ENCODE data around the gene UNC45A. TPM values are rescaled to one million over a fixed set of nuclear protein-coding genes. Genes with fewer than 3 reads are reported as not detected.

The UNC45A gene
- total RNA-seq, 1 donor from 2014 or later, result 102 TPM

- no peak for DNase-seq (ENCODE audit: low spot score)
- no peaks in the 10 kb centered on the region for H3K9me3 Mint-ChIP-seq (ENCODE audit: unreplicated experiment)
- H3K4me3 Mint-ChIP-seq (ENCODE audit: unreplicated experiment), result no peak overlapping the region
- H3K27ac Mint-ChIP-seq (ENCODE audit: unreplicated experiment), result peak overlapping the region; percentile 48
- peaks cover 5% of the 10 kb centered on the region for H3K27me3 Mint-ChIP-seq (ENCODE audit: unreplicated experiment)
- no peak for TF ChIP-seq CTCF (IDR thresholded peaks at IDR 0.05; ENCODE audit: unreplicated experiment)
- no peaks in the 10 kb centered on the region for H3K4me1 Mint-ChIP-seq (ENCODE audit: unreplicated experiment)
- H3K36me3 Mint-ChIP-seq (ENCODE audit: low read depth, unreplicated experiment), result peaks cover 44% of the 10 kb centered on the region
Observed at GRCh38 chr15:90913398-90913944, 21.6 kb upstream of the UNC45A start.

GRCh38 chr15:90914305-90915080, 20.6 kb upstream of the UNC45A start:
- H3K4me1 Mint-ChIP-seq (ENCODE audit: unreplicated experiment), result no peaks in the 10 kb centered on the region
- H3K27me3 Mint-ChIP-seq (ENCODE audit: unreplicated experiment), result peaks cover 6% of the 10 kb centered on the region
- no peak overlapping the region for H3K27ac Mint-ChIP-seq (ENCODE audit: unreplicated experiment)
- H3K36me3 Mint-ChIP-seq (ENCODE audit: low read depth, unreplicated experiment), result peaks cover 48% of the 10 kb centered on the region
- no peak for DNase-seq (ENCODE audit: low spot score)
- no peaks in the 10 kb centered on the region for H3K9me3 Mint-ChIP-seq (ENCODE audit: unreplicated experiment)
- no peak overlapping the region for H3K4me3 Mint-ChIP-seq (ENCODE audit: unreplicated experiment)
- no peak for TF ChIP-seq CTCF (IDR thresholded peaks at IDR 0.05; ENCODE audit: unreplicated experiment)

GRCh38 chr15:90915216-90915807, 19.8 kb upstream of the UNC45A start:
- Mint-ChIP-seq H3K9me3 (ENCODE audit: unreplicated experiment) (no peaks in the 10 kb centered on the region), H3K27ac (ENCODE audit: unreplicated experiment) (no peak overlapping the region), H3K27me3 (ENCODE audit: unreplicated experiment) (peaks cover 9% of the 10 kb centered on the region), H3K4me1 (ENCODE audit: unreplicated experiment) (no peaks in the 10 kb centered on the region), H3K36me3 (ENCODE audit: low read depth, unreplicated experiment) (peaks cover 56% of the 10 kb centered on the region), H3K4me3 (ENCODE audit: unreplicated experiment) (peak overlapping the region; percentile 25)
- TF ChIP-seq CTCF (IDR thresholded peaks at IDR 0.05; ENCODE audit: unreplicated experiment), result no peak
- DNase-seq (ENCODE audit: low spot score), result no peak

- Mint-ChIP-seq H3K9me3 (ENCODE audit: unreplicated experiment) (no peaks in the 10 kb centered on the region), H3K27me3 (ENCODE audit: unreplicated experiment) (peaks cover 9% of the 10 kb centered on the region), H3K4me3 (ENCODE audit: unreplicated experiment) (peak overlapping the region; percentile 25), H3K4me1 (ENCODE audit: unreplicated experiment) (no peaks in the 10 kb centered on the region), H3K27ac (ENCODE audit: unreplicated experiment) (no peak overlapping the region), H3K36me3 (ENCODE audit: low read depth, unreplicated experiment) (peaks cover 59% of the 10 kb centered on the region)
- no peak for DNase-seq (ENCODE audit: low spot score)
- no peak for TF ChIP-seq CTCF (IDR thresholded peaks at IDR 0.05; ENCODE audit: unreplicated experiment)
Observed at GRCh38 chr15:90915808-90916440, 19.2 kb upstream of the UNC45A start.

Data from endothelial cell (in vitro differentiated cells).